H1 (cell line): ENCODE results near the gene RBP3. TPM values are rescaled to one million over a fixed set of nuclear protein-coding genes. Genes with fewer than 3 reads are reported as not detected.

Experiments used
- MAX ChIP-seq: IDR thresholded peaks from 2 replicates; pipeline ENCODE4 v1.6.1; 2012; ENCODE audit warnings: inconsistent platforms
- RFX5 ChIP-seq: IDR thresholded peaks from 2 replicates; pipeline ENCODE4 v1.6.1; 2011; ENCODE audit warnings: low read depth, low read length, improper control_type of control experiment, borderline replicate concordance
- SP2 ChIP-seq: IDR thresholded peaks from 2 replicates; pipeline ENCODE4 v1.6.1; 2012; ENCODE audit warnings: mild to moderate bottlenecking, low read length, inconsistent platforms
- TBP ChIP-seq: IDR thresholded peaks from 2 replicates; pipeline ENCODE4 v1.6.1; 2011; ENCODE audit warnings: low read depth, low read length, improper control_type of control experiment
- polyA plus RNA-seq, 7 experiments: library from polyadenylated mRNA; depleted of rRNA in 3 of 7; stranded (reverse) in 5 of 7; unstranded in 2 of 7; fragments of >200 nt in 5 of 7; fragments of 200-250 nt in 2 of 7; gene quantifications; 1 replicate in 5 of 7; 2 replicates in 1 of 7; 4 replicates in 1 of 7; pipeline versions ENCODE4 v1.2.1 to v1.2.3, GENCODE V29; 2011 to 2013; ENCODE audit warnings: missing spikeins in 2 of 7, mixed read lengths in 2 of 7
- total RNA-seq: library from RNA; stranded (reverse); fragmentation: NEBNext Ultra II Directional; extraction: Animal tissue kit (Norgen Biotek cat#: 25700); gene quantifications from 2 replicates; pipeline ENCODE4 v1.2.1, GENCODE V29; 2021
- TF ChIP-seq, protein P1 (sequence below), 3 experiments: IDR thresholded peaks; 1 replicate in 2 of 3; 2 replicates in 1 of 3; pipeline versions ENCODE4 v1.5.1 to v1.6.1; 2011; ENCODE audit warnings: low read length in 3 of 3, mild to moderate bottlenecking in 3 of 3, inconsistent platforms in 2 of 3, low read depth in 1 of 3, moderate library complexity in 1 of 3; ENCODE audit not compliant: insufficient read depth in 1 of 3; ENCODE audit errors: control extremely low read depth in 1 of 3

Gene RBP3
- total and polyA plus RNA-seq, 2 of the 8 experiments (the other 6 are each of a cell fraction or from before 2014, with no cell fraction given) = not detected

DNA sequence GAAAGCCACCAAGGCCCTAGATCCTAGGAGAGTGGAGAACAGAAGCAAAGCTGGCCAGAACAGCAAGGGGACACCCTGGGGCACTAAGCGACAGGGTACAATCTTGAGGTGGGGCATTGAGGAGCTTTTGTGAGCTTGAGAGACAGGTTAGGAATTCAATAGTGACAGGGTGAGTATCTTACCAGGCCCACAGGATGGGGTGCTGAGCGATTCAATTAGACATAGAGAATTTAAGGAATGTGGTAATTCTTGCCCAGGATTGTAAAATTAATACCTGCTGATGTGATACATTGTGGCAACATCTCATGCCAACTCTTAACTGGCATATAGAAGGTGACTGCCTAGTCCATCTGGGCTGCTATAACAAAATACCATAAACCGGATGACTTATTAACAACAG is 14.0 kb downstream of the RBP3 start (continued):
- TF ChIP-seq, protein P1, sequence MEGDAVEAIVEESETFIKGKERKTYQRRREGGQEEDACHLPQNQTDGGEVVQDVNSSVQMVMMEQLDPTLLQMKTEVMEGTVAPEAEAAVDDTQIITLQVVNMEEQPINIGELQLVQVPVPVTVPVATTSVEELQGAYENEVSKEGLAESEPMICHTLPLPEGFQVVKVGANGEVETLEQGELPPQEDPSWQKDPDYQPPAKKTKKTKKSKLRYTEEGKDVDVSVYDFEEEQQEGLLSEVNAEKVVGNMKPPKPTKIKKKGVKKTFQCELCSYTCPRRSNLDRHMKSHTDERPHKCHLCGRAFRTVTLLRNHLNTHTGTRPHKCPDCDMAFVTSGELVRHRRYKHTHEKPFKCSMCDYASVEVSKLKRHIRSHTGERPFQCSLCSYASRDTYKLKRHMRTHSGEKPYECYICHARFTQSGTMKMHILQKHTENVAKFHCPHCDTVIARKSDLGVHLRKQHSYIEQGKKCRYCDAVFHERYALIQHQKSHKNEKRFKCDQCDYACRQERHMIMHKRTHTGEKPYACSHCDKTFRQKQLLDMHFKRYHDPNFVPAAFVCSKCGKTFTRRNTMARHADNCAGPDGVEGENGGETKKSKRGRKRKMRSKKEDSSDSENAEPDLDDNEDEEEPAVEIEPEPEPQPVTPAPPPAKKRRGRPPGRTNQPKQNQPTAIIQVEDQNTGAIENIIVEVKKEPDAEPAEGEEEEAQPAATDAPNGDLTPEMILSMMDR (IDR thresholded peaks at IDR 0.05; ENCODE audit: control extremely low read depth in 1 of 3, insufficient read depth in 1 of 3, low read depth in 1 of 3, low read length in 3 of 3) = no peak
- TF ChIP-seq RFX5 = no peak
- no peak for TF ChIP-seq MAX
- no peak for TF ChIP-seq SP2
- TF ChIP-seq TBP = no peak
